ENCODE measurements around the gene TMUB2. TPM values are rescaled to one million over a fixed set of nuclear protein-coding genes. Genes with fewer than 3 reads are reported as not detected.

TMUB2 gene
- total RNA-seq, 2 experiments from 2014 or later: 21.3 to 25.9 TPM

DNA sequence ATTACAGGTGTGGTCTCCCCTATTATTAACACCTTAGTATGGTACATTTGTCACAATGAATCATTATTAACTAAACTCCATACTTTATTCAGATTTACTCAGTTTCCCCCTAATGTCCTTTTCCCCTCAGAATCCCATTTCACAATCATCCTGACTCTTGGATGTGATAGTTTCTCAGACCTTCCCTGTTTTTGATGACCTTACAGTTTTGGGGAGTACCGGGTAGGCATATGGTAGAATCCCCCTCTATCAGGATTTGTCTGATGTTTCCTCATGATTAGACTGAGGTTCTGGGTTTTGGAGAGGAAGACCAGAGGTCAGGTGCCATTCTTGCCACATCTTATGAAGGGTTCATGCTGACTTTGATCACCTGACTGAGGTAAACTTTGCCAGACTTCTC, 22.3 kb upstream of the TMUB2 start:
- POLR2A ChIA-PET: no interaction called here
- DNase-seq (ENCODE audit: low spot score): no peak
- H2AFZ ChIP-seq (ENCODE audit: low read length): no peak overlapping the region
- H3K79me2 ChIP-seq (ENCODE audit: insufficient read depth, low read depth, low read length): no peaks in the 10 kb centered on the region
- intact Hi-C loops (cut with micrococcal nuclease; ENCODE audit: unreplicated experiment): no loop called here
- peaks cover 20% of the 10 kb centered on the region for H3K36me3 ChIP-seq (ENCODE audit: insufficient read depth, low read length)
- H3K27ac ChIP-seq (ENCODE audit: low read depth, low read length, poor library complexity, severe bottlenecking): no peak overlapping the region
- CTCF ChIA-PET (ENCODE audit: unreplicated experiment): no interaction called here
- no peaks in the 10 kb centered on the region for H3K9me2 ChIP-seq (ENCODE audit: insufficient read depth, low read length)
- BruUV-seq (replicated peaks): TSS peak; percentile 55
- peaks cover 7% of the 10 kb centered on the region for H3K4me1 ChIP-seq (ENCODE audit: insufficient read depth, low read length, poor library complexity, severe bottlenecking)
- H3K4me3 ChIP-seq (ENCODE audit: low read depth, low read length, poor library complexity, severe bottlenecking): no peak overlapping the region
- H3K4me2 ChIP-seq (ENCODE audit: low read length): no peak overlapping the region
- no peaks in the 10 kb centered on the region for H3K9me3 ChIP-seq (ENCODE audit: low read length)
- no peak for TF ChIP-seq EZH2phosphoT487 (IDR thresholded peaks at IDR 0.05; ENCODE audit: borderline replicate concordance, low read depth, low read length)
- TF ChIP-seq CTCF (conservative IDR thresholded peaks at IDR 0.05; ENCODE audit: low read length): no peak
- H4K20me1 ChIP-seq (ENCODE audit: insufficient read depth, low read length): no peaks in the 10 kb centered on the region

DNA sequence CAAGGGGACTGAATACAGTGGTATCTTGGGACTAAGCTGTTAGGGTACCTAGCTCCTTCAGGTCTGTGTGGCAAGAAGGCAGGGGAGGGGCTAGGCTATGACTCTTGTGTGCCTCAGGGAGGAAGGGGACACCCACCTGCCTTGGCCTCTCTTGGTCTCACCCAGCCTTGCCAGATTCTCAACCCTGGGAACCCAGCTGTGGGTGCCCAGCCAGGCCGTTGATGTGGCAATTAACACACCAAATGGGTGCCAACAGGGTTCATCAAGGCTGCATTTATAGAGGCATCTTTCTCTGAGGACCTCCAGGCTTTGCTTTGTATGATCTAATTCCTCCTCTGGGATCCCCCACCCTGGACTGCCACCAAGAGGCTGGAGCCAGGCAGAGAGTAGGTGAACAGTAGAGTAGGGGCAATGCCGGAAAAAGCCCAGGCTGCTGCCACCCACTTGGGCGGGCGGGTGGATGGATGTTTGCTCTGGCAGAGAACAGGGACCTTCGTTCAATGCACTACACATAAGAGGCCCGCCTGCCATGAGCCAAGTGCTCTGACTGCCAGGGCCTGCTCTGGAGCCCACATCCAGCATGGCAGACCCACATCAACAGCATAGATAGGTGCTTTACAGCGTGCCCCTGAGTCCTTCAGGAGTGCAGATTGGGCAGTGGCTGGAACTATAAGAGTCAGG, 19.5 kb upstream of the TMUB2 start:
- BruUV-seq (replicated peaks): no TSS peak
- CTCF ChIA-PET (ENCODE audit: unreplicated experiment): no interaction called here
- Histone ChIP-seq H3K9me3 (ENCODE audit: low read length) (no peaks in the 10 kb centered on the region), H4K20me1 (ENCODE audit: insufficient read depth, low read length) (no peaks in the 10 kb centered on the region), H3K79me2 (ENCODE audit: insufficient read depth, low read depth, low read length) (no peaks in the 10 kb centered on the region), H3K4me3 (ENCODE audit: low read depth, low read length, poor library complexity, severe bottlenecking) (no peak overlapping the region), H3K9me2 (ENCODE audit: insufficient read depth, low read length) (no peaks in the 10 kb centered on the region), H3K27ac (ENCODE audit: low read depth, low read length, poor library complexity, severe bottlenecking) (no peak overlapping the region), H3K4me2 (ENCODE audit: low read length) (no peak overlapping the region), H2AFZ (ENCODE audit: low read length) (no peak overlapping the region), H3K36me3 (ENCODE audit: insufficient read depth, low read length) (peaks cover under 1% of the 10 kb centered on the region; the same call in 1 of the 2 replicates), H3K4me1 (ENCODE audit: insufficient read depth, low read length, poor library complexity, severe bottlenecking) (peaks cover 26% of the 10 kb centered on the region)
- intact Hi-C loops (cut with micrococcal nuclease; ENCODE audit: unreplicated experiment): no loop called here
- TF ChIP-seq CTCF (conservative IDR thresholded peaks at IDR 0.05; ENCODE audit: low read length) (no peak), EZH2phosphoT487 (IDR thresholded peaks at IDR 0.05; ENCODE audit: borderline replicate concordance, low read depth, low read length) (no peak)
- no peak for DNase-seq (ENCODE audit: low spot score)
- POLR2A ChIA-PET: interaction anchor here (0.7 kb wide), 1 partner anchor 94 kb away, joined by 3 read pairs; no protein-coding TSS in a partner anchor

GRCh38 chr17:44170135-44170498, 16.7 kb upstream of the TMUB2 start:
- POLR2A ChIA-PET: no interaction called here
- H3K4me2 ChIP-seq (ENCODE audit: low read length): peak overlapping the region; percentile 15; the same call in 1 of the 2 replicates
- BruUV-seq (replicated peaks): no TSS peak

More at GRCh38 chr17:44170135-44170498, 16.7 kb upstream of the TMUB2 start:
- Histone ChIP-seq H2AFZ (ENCODE audit: low read length) (no peak overlapping the region), H4K20me1 (ENCODE audit: insufficient read depth, low read length) (no peaks in the 10 kb centered on the region), H3K9me2 (ENCODE audit: insufficient read depth, low read length) (no peaks in the 10 kb centered on the region), H3K36me3 (ENCODE audit: insufficient read depth, low read length) (peaks cover 4% of the 10 kb centered on the region; the same call in 1 of the 2 replicates), H3K79me2 (ENCODE audit: insufficient read depth, low read depth, low read length) (no peaks in the 10 kb centered on the region), H3K4me3 (ENCODE audit: low read depth, low read length, poor library complexity, severe bottlenecking) (no peak overlapping the region), H3K27ac (ENCODE audit: low read depth, low read length, poor library complexity, severe bottlenecking) (no peak overlapping the region), H3K9me3 (ENCODE audit: low read length) (no peaks in the 10 kb centered on the region), H3K4me1 (ENCODE audit: insufficient read depth, low read length, poor library complexity, severe bottlenecking) (peaks cover 26% of the 10 kb centered on the region)
- intact Hi-C loops (cut with micrococcal nuclease; ENCODE audit: unreplicated experiment): no loop called here
- CTCF ChIA-PET (ENCODE audit: unreplicated experiment): no interaction called here
- no peak for DNase-seq (ENCODE audit: low spot score)
- TF ChIP-seq EZH2phosphoT487 (IDR thresholded peaks at IDR 0.05; ENCODE audit: borderline replicate concordance, low read depth, low read length) (no peak), CTCF (conservative IDR thresholded peaks at IDR 0.05; ENCODE audit: low read length) (no peak)
